CD4-positive, alpha-beta memory T cell (primary cell): ENCODE results near the gene SEMA6D. TPM values are rescaled to one million over a fixed set of nuclear protein-coding genes. Genes with fewer than 3 reads are reported as not detected.

Source experiments
- CTCF ChIA-PET: fragments of 350-600 bp; sonication (Branson Sonifier 250); formaldehyde crosslinking; loops from one replicate; lab custom pipeline; 2021; ENCODE audit warnings: inconsistent platforms; ENCODE audit not compliant: partially characterized antibody; lab: Charles Lee
- POLR2A ChIA-PET: fragments of 350-600 bp; sonication (Branson Sonifier 250); formaldehyde crosslinking; loops from one replicate; lab custom pipeline; 2021; ENCODE audit not compliant: partially characterized antibody; lab: Charles Lee
- DNase-seq, 5 donors: peaks; one replicate each; pipeline versions ENCODE4 v3.0.0 to v3.0.0-alpha.2; 2020 to 2022; ENCODE audit warnings: mixed read lengths in 1 of 5
- H3K27ac ChIP-seq: one replicate; pipeline ENCODE4 v1.7.0; 2013; ENCODE audit warnings: low read depth, low read length
- H3K27me3 ChIP-seq: 2 replicates; pipeline ENCODE4 v1.7.0; 2013; ENCODE audit warnings: mild to moderate bottlenecking, low read length, moderate library complexity; ENCODE audit not compliant: insufficient read depth
- H3K36me3 ChIP-seq: 2 replicates; pipeline ENCODE4 v1.7.0; 2013; ENCODE audit warnings: mild to moderate bottlenecking, low read length, moderate library complexity; ENCODE audit not compliant: insufficient read depth
- H3K4me1 ChIP-seq: 2 replicates; pipeline ENCODE4 v1.7.0; 2013; ENCODE audit warnings: mild to moderate bottlenecking, low read length, moderate library complexity; ENCODE audit not compliant: insufficient read depth
- H3K4me3 ChIP-seq, 2 donors: one replicate each; pipeline ENCODE4 v1.7.0; 2013; ENCODE audit warnings: low read length in 2 of 2, mild to moderate bottlenecking in 1 of 2
- H3K9me3 ChIP-seq, 2 donors: one replicate each; pipeline ENCODE4 v1.7.0; 2013; ENCODE audit warnings: low read length in 2 of 2, control low read depth in 1 of 2; ENCODE audit not compliant: control insufficient read depth in 1 of 2
- H3K27ac Mint-ChIP-seq, 7 donors: one replicate each; pipeline ENCODE4 v1.8.0; 2020 to 2021; ENCODE audit warnings: mixed read lengths in 7 of 7, mild to moderate bottlenecking in 6 of 7, inconsistent platforms in 3 of 7, moderate library complexity in 3 of 7
- H3K27me3 Mint-ChIP-seq, 2 donors: one replicate each; pipeline ENCODE4 v1.8.0; 2020 to 2021; ENCODE audit warnings: mixed read lengths in 2 of 2
- H3K36me3 Mint-ChIP-seq, 2 donors: one replicate each; pipeline ENCODE4 v1.8.0; 2020 to 2021; ENCODE audit warnings: mixed read lengths in 2 of 2, inconsistent platforms in 1 of 2, mild to moderate bottlenecking in 1 of 2
- H3K4me1 Mint-ChIP-seq, 4 donors: one replicate each; pipeline ENCODE4 v1.8.0; 2020 to 2021; ENCODE audit warnings: mixed read lengths in 4 of 4, mild to moderate bottlenecking in 1 of 4
- H3K4me3 Mint-ChIP-seq, 8 donors: one replicate each; pipeline ENCODE4 v1.8.0; 2020 to 2021; ENCODE audit warnings: mixed read lengths in 8 of 8, mild to moderate bottlenecking in 7 of 8, moderate library complexity in 6 of 8, inconsistent platforms in 3 of 8
- H3K9me3 Mint-ChIP-seq, 8 donors: one replicate each; pipeline ENCODE4 v1.8.0; 2020 to 2021; ENCODE audit warnings: mixed read lengths in 8 of 8, mild to moderate bottlenecking in 5 of 8, inconsistent platforms in 3 of 8, moderate library complexity in 1 of 8
- intact Hi-C: fragments of 100-400 bp; cut with micrococcal nuclease; formaldehyde crosslinking; loops from one replicate; pipeline ENCODE4 v1.15.1; 2023
- polyA plus RNA-seq, 2 donors: library from polyadenylated mRNA; unstranded; fragments of 300-500 nt; fragmentation: Illumina TruSeq; gene quantifications; one replicate each; pipeline ENCODE4 v1.2.3, GENCODE V29; 2021
- total RNA-seq, 2 experiments: library from RNA; stranded (reverse); gene quantifications; one replicate each; pipeline ENCODE4 v1.2.3, GENCODE V29; 2021

SEMA6D gene
- total and polyA plus RNA-seq, 4 experiments from 2014 or later: not detected

GRCh38 chr15:47726399-47726823 is 9.1 kb downstream of the SEMA6D start:
- Mint-ChIP-seq H3K27me3 (peaks cover 0 to 8% of the 10 kb centered on the region in 2 donors), H3K4me3 (no peak overlapping the region), H3K36me3 (no peaks in the 10 kb centered on the region), H3K9me3 (peaks cover 0 to 4% (median 0%) of the 10 kb centered on the region in 8 donors), H3K27ac (no peak overlapping the region), H3K4me1 (no peaks in the 10 kb centered on the region)
- ChIA-PET POLR2A (no interaction called here), CTCF (no interaction called here)
- H3K27me3 ChIP-seq: peaks cover 2% of the 10 kb centered on the region
- no peak for DNase-seq
- H3K4me3 ChIP-seq: no peak overlapping the region
- H3K9me3 ChIP-seq: no peaks in the 10 kb centered on the region
- H3K4me1 ChIP-seq: no peaks in the 10 kb centered on the region
- H3K36me3 ChIP-seq: no peaks in the 10 kb centered on the region
- no peak overlapping the region for H3K27ac ChIP-seq
- intact Hi-C loops: no loop called here

DNA sequence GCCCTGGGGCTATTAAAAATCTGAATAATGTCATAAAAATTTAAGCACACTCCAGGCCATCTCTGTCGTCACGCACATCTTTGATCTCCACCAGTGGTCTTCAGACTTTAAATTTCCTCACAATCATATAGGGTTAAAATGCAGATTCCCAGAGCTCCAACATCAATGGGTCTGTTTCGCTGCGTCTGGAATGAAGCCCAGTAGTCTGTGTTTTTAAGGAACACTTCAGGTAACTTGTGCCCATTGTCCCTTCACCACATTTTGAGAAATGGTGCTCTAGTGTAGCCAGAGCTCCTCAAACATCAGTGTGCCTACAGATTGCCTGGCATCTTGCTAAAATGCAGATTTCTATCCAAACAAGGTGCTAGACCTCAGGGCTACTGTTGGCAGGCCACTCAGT is 9.8 kb downstream of the SEMA6D start:
- Mint-ChIP-seq H3K27me3 (peaks cover 0 to 5% of the 10 kb centered on the region in 2 donors), H3K27ac (no peak overlapping the region), H3K4me1 (no peaks in the 10 kb centered on the region), H3K9me3 (peaks cover 0 to 3% (median 0%) of the 10 kb centered on the region in 8 donors), H3K4me3 (no peak overlapping the region), H3K36me3 (no peaks in the 10 kb centered on the region)
- no peak overlapping the region for H3K27ac ChIP-seq
- H3K4me1 ChIP-seq: no peaks in the 10 kb centered on the region
- POLR2A ChIA-PET: no interaction called here
- intact Hi-C loops: no loop called here
- H3K9me3 ChIP-seq: no peaks in the 10 kb centered on the region
- H3K36me3 ChIP-seq: no peaks in the 10 kb centered on the region
- no peaks in the 10 kb centered on the region for H3K27me3 ChIP-seq
- DNase-seq: no peak
- H3K4me3 ChIP-seq: no peak overlapping the region
- CTCF ChIA-PET: no interaction called here

DNA sequence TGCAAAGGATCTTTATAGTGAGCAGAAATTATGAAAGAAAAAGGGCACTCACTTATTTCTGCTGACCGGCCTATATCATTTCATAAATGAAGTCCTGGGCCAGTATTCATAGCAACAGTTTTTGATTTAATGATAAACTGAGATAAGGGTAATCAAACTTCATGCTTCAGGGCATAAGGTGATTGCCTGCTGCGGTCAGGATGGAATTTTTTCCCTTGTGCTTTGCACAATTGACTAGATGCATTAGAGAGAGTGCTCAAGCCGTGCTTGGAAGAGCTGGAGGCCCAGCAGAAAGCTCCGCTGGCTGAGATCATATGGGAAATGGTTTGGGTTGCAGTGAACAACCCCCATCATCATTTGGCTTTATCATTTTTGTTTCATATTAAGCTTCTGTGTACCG is 10.4 kb downstream of the SEMA6D start:
- H3K36me3 Mint-ChIP-seq: no peaks in the 10 kb centered on the region
- H3K9me3 Mint-ChIP-seq: peaks cover 0 to 3% (median 0%) of the 10 kb centered on the region in 8 donors
- Histone ChIP-seq H3K4me3 (no peak overlapping the region), H3K9me3 (no peaks in the 10 kb centered on the region), H3K4me1 (no peaks in the 10 kb centered on the region), H3K36me3 (no peaks in the 10 kb centered on the region), H3K27me3 (no peaks in the 10 kb centered on the region), H3K27ac (no peak overlapping the region)
- POLR2A ChIA-PET: no interaction called here
- peaks cover 0 to 5% of the 10 kb centered on the region in 2 donors for H3K27me3 Mint-ChIP-seq
- H3K4me1 Mint-ChIP-seq: no peaks in the 10 kb centered on the region
- no peak overlapping the region for H3K27ac Mint-ChIP-seq
- no peak overlapping the region for H3K4me3 Mint-ChIP-seq
- no peak for DNase-seq
- CTCF ChIA-PET: no interaction called here
- intact Hi-C loops: no loop called here

DNA sequence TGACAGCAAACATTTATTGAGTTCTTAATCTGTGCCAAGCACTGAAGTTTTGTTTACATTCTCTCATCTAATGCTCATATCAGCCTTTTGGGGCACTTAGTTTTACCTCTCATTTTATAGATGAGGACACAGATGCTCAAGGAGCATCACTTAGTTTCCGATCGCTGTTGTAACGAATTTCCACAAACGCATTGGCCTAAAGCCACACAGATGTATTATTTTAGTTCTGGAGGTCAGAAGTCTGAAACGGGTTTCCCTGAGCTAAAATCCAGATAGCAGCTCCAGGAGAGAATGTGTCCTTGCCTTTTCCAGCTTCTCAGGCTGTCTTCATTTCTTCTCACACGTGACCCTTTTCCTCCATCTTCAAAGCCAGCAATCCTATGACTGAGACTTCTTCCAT is 11.1 kb downstream of the SEMA6D start:
- intact Hi-C loops: no loop called here
- no peaks in the 10 kb centered on the region for H3K36me3 ChIP-seq
- no peaks in the 10 kb centered on the region for H3K27me3 ChIP-seq
- CTCF ChIA-PET: no interaction called here
- no peaks in the 10 kb centered on the region for H3K4me1 ChIP-seq
- H3K4me3 ChIP-seq: no peak overlapping the region
- no peak overlapping the region for H3K27ac ChIP-seq
- no peak for DNase-seq
- Mint-ChIP-seq H3K27me3 (peaks cover 0 to 5% of the 10 kb centered on the region in 2 donors), H3K27ac (no peak overlapping the region), H3K36me3 (no peaks in the 10 kb centered on the region), H3K4me3 (no peak overlapping the region), H3K9me3 (peaks cover 0 to 3% (median 0%) of the 10 kb centered on the region in 8 donors), H3K4me1 (no peaks in the 10 kb centered on the region)
- POLR2A ChIA-PET: no interaction called here
- H3K9me3 ChIP-seq: no peaks in the 10 kb centered on the region

GRCh38 chr15:47728886-47729285 is 11.6 kb downstream of the SEMA6D start:
- intact Hi-C loops: no loop called here
- Histone ChIP-seq H3K4me3 (no peak overlapping the region), H3K27ac (no peak overlapping the region), H3K9me3 (no peaks in the 10 kb centered on the region), H3K4me1 (no peaks in the 10 kb centered on the region), H3K27me3 (no peaks in the 10 kb centered on the region), H3K36me3 (no peaks in the 10 kb centered on the region)
- DNase-seq: no peak
- Mint-ChIP-seq H3K4me3 (no peak overlapping the region), H3K36me3 (no peaks in the 10 kb centered on the region), H3K9me3 (peaks cover 0 to 3% (median 0%) of the 10 kb centered on the region in 8 donors), H3K27ac (no peak overlapping the region), H3K4me1 (no peaks in the 10 kb centered on the region), H3K27me3 (peaks cover 0 to 3% of the 10 kb centered on the region in 2 donors)
- ChIA-PET POLR2A (no interaction called here), CTCF (no interaction called here)

- no peak overlapping the region for H3K4me3 Mint-ChIP-seq
- DNase-seq: no peak
- Histone ChIP-seq H3K4me1 (no peaks in the 10 kb centered on the region), H3K4me3 (no peak overlapping the region), H3K36me3 (no peaks in the 10 kb centered on the region), H3K27ac (no peak overlapping the region), H3K27me3 (no peaks in the 10 kb centered on the region), H3K9me3 (no peaks in the 10 kb centered on the region)
- H3K36me3 Mint-ChIP-seq: no peaks in the 10 kb centered on the region
- ChIA-PET POLR2A (no interaction called here), CTCF (no interaction called here)
- H3K4me1 Mint-ChIP-seq: no peaks in the 10 kb centered on the region
- H3K27ac Mint-ChIP-seq: no peak overlapping the region
- intact Hi-C loops: no loop called here
- peaks cover 0 to 3% (median 0%) of the 10 kb centered on the region in 8 donors for H3K9me3 Mint-ChIP-seq
- peaks cover 0 to under 1% of the 10 kb centered on the region in 2 donors for H3K27me3 Mint-ChIP-seq
Measured at GRCh38 chr15:47731230-47731629, 13.9 kb downstream of the SEMA6D start.

DNA sequence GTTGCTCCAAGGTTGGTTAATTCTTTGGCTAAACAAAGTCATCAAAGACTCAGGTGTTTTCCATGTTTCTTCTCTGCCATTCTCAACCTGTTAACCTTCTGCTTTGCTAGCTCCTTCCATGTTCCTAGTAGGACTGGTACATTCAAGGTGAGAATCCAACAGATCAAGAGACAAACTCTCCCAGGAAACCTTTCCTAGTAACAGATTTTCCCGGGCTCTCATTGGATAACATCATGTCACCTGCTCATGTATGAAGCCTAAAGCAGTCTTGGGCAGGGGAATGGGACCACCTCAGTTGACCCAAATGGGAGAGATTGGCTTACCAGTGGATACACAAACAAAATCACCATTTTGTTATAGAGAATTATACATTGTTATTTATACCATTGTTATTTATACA is 14.9 kb downstream of the SEMA6D start:
- Mint-ChIP-seq H3K27ac (no peak overlapping the region), H3K4me3 (no peak overlapping the region), H3K4me1 (no peaks in the 10 kb centered on the region), H3K36me3 (no peaks in the 10 kb centered on the region), H3K9me3 (peaks cover 0 to 3% (median 0%) of the 10 kb centered on the region in 8 donors), H3K27me3 (no peaks in the 10 kb centered on the region)
- Histone ChIP-seq H3K4me1 (no peaks in the 10 kb centered on the region), H3K4me3 (no peak overlapping the region), H3K36me3 (no peaks in the 10 kb centered on the region), H3K27ac (no peak overlapping the region), H3K9me3 (no peaks in the 10 kb centered on the region), H3K27me3 (no peaks in the 10 kb centered on the region)
- CTCF ChIA-PET: no interaction called here
- DNase-seq: no peak
- intact Hi-C loops: no loop called here
- POLR2A ChIA-PET: no interaction called here

DNA sequence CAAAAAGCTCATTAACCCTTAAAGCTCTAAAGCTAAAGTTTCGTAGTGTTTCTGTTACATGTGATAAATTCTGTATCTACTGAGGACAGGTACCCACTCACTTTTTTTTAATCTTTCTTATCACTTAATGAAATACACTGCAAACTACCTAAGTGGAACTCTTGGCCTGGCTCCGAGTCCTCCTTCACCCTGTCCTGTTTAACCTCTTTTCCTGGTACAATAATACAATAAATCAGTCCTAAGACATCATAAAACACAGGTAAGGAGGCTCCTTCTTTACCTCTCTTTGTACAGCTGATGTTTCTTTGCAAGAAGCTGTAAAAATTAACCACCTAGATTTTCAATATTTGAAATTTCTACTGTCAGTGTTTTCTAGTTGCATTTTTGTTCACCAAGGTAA is 15.8 kb downstream of the SEMA6D start:
- Histone ChIP-seq H3K27me3 (no peaks in the 10 kb centered on the region), H3K4me1 (no peaks in the 10 kb centered on the region), H3K27ac (no peak overlapping the region), H3K36me3 (no peaks in the 10 kb centered on the region), H3K4me3 (no peak overlapping the region), H3K9me3 (no peaks in the 10 kb centered on the region)
- ChIA-PET CTCF (no interaction called here), POLR2A (no interaction called here)
- no peaks in the 10 kb centered on the region for H3K4me1 Mint-ChIP-seq
- H3K27ac Mint-ChIP-seq: no peak overlapping the region
- H3K4me3 Mint-ChIP-seq: no peak overlapping the region
- DNase-seq: no peak
- peaks cover 0 to 3% (median 0%) of the 10 kb centered on the region in 8 donors for H3K9me3 Mint-ChIP-seq
- no peaks in the 10 kb centered on the region for H3K36me3 Mint-ChIP-seq
- H3K27me3 Mint-ChIP-seq: no peaks in the 10 kb centered on the region
- intact Hi-C loops: no loop called here
